Measurements from ENCODE around the gene MPRIP.
"Not testable (repeated sequence)": the region's sequence is repeated elsewhere in the genome, so short reads cannot be mapped to it uniquely, and the experiment has no call there.

Gene MPRIP

GRCh38 chr17:17013828-17014747 lies 28.2 kb upstream of the MPRIP start:
- not testable (repeated sequence) for DNase-seq

GRCh38 chr17:17014748-17015124 lies 27.5 kb upstream of the MPRIP start:
- not testable (repeated sequence) for DNase-seq

- no peak for DNase-seq
These were observed 27.0 kb upstream of the MPRIP start for GRCh38 chr17:17015230-17015629.

DNA sequence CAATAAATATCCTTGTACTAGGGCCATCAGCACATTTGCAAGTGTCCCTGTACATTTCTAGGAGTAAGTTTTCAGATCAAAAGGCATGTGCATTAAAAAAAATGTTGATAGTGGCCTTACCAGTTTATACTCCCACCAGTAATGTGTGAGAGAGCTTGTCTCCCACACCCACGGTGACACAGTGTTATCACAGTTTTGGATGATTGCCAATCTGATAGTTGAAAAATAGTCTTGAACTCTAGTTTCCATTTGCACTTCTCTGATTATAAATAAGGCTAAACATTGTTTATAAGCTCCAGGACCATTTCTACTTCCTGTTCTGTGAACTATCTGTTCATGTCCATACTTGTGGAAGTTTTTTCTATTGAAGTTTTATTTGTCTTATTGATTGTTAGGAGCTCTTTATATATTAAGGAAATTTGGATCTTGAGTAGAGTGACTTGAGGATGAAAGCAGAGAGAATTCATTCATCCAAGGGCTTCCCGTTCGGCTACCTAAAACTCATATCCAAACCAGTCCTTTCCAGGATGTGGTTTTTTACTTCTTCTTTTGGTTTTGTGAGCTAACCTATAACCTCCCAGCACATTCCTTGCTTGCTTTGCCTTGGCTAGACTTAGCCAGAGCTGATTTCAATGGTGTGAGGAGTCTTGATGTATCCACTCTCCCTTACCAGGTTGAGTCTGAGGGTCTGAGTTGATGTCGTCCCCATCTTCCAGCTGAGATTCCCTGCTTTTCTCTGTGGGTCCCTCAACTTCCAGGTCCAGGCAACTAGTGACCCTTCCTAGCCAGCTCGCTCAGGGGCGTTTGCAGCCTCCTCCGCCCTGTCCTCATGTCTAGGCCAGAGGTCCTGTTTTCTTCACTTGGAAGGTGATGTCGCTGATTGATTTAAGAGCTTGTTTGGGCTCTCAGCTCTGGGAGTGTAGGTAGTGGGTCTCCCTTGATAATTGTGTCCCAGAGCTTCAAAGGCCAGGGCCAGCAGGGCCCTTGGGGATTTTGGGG lies 25.8 kb upstream of the MPRIP start:
- DNase-seq = not testable (repeated sequence)

- no peak for DNase-seq
These were observed 24.8 kb upstream of the MPRIP start for GRCh38 chr17:17017343-17018014.

DNA sequence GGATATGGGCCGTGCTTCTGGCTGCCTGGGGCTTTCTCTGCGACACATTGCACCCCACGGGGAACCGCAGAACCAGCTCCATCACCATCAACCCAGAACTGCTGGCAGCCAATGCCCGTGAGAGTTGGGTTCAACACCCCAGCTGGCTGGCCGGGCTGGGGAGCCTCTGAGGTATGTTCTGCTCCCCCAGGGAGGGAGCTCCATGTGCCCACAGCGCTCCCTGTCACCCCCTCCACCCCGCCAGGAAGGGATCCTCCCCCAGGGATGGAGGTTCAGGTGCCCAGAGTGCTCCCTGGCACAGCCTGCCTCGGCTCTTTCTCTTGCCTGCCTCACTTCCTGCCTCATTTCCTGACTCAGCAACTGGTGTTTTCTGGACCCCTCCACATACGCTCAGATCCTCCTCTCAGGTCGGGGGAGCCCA lies 24.2 kb upstream of the MPRIP start:
- DNase-seq = no peak

- no peak for DNase-seq
These were observed 23.4 kb upstream of the MPRIP start for GRCh38 chr17:17018612-17019429.

DNA sequence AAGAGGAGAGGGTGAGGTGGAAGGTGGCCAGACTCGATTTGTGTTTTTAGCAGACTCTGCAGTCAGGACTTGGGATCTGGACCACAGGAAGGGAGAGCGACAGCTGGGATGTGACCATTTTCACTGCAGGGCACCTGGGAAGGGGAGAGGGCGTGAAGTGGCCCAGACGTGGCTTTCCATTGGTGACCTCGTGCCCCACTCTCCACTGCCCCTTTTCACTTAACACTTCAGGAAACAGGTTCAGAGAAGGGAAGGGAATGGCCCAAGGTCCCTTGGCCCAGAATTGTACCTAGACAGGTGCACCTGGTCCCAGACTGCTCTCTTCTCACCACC lies 22.9 kb upstream of the MPRIP start:
- DNase-seq = no peak

- no peak for DNase-seq
These were observed 22.3 kb upstream of the MPRIP start for GRCh38 chr17:17019891-17020456.

- no peak for DNase-seq
These were observed 21.4 kb upstream of the MPRIP start for GRCh38 chr17:17020821-17021193.

DNA sequence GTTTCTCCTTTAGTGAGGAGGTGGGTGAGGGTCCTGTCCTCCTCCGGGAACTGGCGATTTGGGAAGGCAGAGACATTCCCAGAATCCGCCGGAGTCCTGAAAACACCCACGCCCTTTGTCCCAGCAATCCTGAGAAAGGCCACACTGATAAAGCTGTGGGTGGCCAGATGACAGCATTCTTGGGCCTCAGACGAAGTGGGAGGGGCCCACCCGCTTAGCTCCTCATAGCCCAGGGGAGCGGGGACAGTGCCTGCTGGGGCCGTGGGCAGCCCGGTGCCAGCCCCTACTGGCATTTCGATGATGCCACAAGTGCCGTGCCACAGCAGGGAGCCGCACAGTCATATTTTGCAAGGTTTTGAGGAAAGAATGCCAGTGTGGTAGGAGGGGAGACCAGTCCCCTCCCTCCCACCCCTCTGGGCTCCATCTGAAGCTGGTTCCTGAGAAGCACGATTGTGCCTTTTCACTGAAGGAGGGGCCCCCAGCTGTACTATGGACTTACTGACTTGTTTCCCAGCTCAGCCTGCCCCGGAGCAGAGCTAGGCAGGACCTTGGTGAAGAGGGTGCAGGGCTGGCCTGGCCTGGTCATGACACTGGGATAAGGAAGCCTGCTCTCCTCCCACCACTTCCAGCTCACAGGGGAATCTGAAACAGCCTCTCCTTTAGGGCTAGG lies 20.9 kb upstream of the MPRIP start:
- no peak for DNase-seq

DNA sequence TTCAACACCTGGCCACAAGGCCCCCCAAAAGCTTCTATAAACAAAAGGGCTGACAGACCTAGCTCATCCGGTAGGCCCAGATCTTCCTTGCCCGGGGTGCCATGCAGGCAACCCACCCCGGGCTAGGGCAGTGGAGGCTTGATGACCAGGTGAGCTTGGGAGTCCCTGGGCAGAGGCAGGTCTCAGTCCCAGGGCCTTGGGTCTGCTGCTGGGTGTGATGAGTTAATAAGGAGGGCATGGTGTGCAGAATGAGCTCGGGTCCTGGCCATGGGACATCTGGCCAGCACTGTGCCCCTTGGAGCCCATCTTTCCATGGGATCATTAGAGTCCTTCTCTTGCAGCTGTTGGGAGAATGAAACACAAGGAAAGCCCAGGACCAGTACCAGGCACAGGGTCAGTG lies 20.2 kb upstream of the MPRIP start:
- DNase-seq = no peak

DNA sequence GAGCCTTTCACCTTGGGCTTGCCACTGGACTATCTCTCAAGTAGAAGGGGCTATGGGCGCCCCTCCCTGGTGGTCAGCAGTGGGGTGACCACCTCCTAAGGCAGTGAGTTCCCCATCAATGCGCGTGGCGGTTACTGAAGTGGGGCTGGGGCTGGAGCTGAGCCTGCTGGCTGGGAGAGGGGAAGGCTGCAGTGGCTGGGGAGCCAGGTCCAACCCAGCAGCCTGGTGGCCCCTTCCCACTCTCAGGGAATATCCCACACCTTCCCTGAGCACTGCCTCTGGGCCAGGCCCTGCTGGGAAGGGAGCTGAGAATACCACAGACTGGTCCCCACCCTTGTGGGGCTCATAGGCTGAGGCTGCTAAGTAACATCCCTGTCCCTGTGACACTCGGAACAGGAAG lies 19.8 kb upstream of the MPRIP start:
- DNase-seq = no peak

- peak in 1 of 2 experiments; percentile 35 for DNase-seq
These were observed 17.4 kb upstream of the MPRIP start for GRCh38 chr17:17024778-17025300.

DNA sequence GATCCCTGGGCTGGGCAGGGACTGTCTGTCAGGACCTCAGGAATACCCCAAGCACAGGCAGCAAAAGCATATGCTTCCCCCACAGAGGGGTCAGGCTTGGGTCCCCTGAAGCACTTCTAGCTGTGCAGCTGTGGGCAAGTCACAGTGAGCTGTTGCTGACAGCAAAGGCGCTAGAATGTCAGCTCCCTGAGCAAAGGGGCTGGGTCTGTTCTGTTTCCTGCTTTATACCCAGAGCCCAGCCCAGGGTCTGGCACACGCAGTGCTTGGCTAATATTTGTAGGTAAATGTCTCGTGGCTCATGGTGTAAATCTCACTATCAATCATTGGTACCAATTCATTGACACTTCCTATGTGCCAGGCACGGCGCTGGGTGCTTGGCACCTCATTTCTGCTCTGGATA lies 16.6 kb upstream of the MPRIP start:
- no peak for DNase-seq

- DNase-seq = no peak
These were observed 16.1 kb upstream of the MPRIP start for GRCh38 chr17:17026163-17026562.

DNA sequence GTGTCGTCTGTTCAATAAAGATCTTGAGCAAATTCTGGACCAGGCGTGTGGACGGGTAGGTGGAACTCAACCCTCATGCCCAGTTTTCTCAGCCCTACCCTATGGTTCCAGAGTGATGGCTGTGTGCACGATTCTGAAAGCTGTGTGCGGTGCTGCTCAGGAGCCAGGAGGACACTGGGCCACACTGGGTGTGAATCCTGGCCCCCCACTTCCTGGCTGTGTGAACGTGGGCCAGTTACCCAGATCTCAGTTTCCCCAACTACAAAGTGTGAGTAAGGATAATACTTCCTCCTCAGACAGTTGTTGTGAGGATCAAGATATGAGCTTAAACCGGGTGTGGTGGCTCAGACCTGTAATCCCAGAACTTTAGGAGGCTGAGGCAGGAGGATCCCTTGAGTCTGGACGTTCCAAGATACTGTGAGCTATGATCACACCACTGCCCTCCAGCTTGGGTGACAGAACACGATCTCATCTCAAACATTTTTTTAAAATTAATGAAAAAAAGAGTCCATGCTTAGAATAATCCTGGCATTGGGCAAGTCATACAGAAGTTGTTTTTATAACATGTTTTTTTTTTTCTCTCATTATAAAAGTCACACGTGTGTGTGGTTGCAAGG lies 14.7 kb upstream of the MPRIP start:
- no peak for DNase-seq

DNA sequence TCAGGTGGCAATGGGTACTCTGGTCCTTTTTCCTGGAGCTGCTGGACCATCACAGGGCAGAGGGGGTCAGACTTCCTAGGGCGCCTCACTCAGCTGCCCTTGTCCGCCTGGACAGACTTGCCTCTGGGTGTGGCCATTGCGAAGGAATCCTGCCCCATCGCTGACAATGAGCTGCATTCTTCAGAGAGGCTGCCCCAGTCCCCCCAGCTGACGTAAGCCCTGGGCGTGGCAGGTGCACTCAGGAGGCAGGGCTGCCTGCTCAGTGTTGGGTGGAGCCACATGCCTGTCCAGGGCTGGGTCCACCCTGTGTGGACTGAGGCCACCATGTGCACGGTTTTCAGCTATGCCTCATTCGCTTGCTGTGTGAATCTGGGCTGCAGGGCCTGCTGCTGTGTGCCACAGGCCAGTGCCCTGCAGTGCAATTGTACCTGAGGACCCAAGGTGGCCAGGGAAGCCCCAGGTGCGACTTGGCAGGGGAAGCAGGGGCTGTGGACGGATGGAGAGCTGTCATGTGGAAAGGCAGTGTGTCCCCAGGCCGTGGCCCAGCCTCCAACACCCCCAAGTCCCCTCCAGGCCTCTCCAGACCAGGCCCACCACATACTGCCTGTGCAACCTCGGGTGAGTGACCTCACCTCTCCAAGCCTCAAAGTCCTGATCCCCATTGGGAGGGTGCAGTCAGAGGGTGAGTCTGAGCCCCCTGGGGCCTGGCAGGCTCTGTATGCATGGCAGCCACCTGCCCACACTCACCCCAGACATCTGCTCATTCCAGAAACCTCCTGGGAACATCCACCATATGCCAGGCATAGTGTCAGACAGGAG lies 14.0 kb upstream of the MPRIP start:
- DNase-seq = no peak

DNA sequence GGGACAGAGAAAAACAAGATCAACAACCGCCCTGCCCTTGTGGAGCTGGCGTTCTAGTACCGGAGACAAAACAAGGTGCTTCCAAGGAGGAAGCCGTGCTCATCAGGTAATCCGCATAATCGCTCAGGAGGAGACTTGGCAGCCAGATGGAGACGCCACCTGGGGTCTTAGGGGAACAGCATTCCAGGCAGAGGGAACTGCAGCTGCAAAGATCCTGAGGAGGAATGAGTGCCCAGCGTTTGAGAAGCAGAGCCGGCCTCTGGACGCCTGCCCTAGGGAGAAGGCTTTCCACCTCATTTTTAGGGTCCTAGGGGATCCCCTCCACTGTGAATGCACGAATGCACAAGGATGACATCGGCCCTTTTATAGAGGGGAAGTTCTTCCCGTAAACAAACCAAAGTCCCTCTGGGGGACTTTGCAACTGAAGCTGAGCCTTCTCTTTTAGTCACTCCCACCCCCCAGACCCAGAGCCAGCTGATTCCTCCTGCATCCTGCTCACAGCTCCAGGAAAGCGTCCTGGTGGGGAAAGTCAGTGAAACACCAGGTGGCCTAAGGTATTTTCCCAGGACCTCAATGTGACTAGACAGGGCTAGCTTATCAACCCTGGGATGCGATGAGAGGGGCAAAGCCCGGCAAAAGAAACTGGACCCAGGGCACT lies 13.2 kb upstream of the MPRIP start:
- no peak for DNase-seq

All from NCI-H446 (cell line).